ENCODE data around the gene PYGM.

PYGM gene

GRCh38 chr11:64800303-64801157 lies 40.8 kb upstream of the PYGM start:
- Histone ChIP-seq H3K36me3 (ENCODE audit: control insufficient read depth, insufficient read depth, low read length) (peaks cover 43% of the 10 kb centered on the region), H3K27ac (ENCODE audit: low read depth, low read length, severe bottlenecking) (no peak overlapping the region), H3K4me1 (ENCODE audit: control insufficient read depth, insufficient read depth, low read length, poor library complexity, severe bottlenecking) (peaks cover 12% of the 10 kb centered on the region), H3K4me3 (ENCODE audit: extremely low read depth, insufficient read depth, low read length, poor library complexity, severe bottlenecking) (no peak overlapping the region), H3K9me3 (ENCODE audit: control insufficient read depth, low read length) (no peaks in the 10 kb centered on the region)
- WGBS, 2 experiments (ENCODE audit: insufficient coverage in 2 of 2), result 93 to 96% methylated on average over 23 to 26 of the region's 26 CpGs

GRCh38 chr11:64799623-64800302 lies 40.0 kb upstream of the PYGM start:
- Histone ChIP-seq H3K4me3 (ENCODE audit: extremely low read depth, insufficient read depth, low read length, poor library complexity, severe bottlenecking) (no peak overlapping the region), H3K27ac (ENCODE audit: low read depth, low read length, severe bottlenecking) (no peak overlapping the region), H3K4me1 (ENCODE audit: control insufficient read depth, insufficient read depth, low read length, poor library complexity, severe bottlenecking) (peaks cover 12% of the 10 kb centered on the region), H3K36me3 (ENCODE audit: control insufficient read depth, insufficient read depth, low read length) (peaks cover 35% of the 10 kb centered on the region), H3K9me3 (ENCODE audit: control insufficient read depth, low read length) (no peaks in the 10 kb centered on the region)
- 94 to 97% methylated on average over 10 to 13 of the region's 14 CpGs for WGBS, 2 experiments (ENCODE audit: insufficient coverage in 2 of 2)

- Histone ChIP-seq H3K4me3 (ENCODE audit: extremely low read depth, insufficient read depth, low read length, poor library complexity, severe bottlenecking) (no peak overlapping the region), H3K27ac (ENCODE audit: low read depth, low read length, severe bottlenecking) (no peak overlapping the region), H3K4me1 (ENCODE audit: control insufficient read depth, insufficient read depth, low read length, poor library complexity, severe bottlenecking) (peaks cover 12% of the 10 kb centered on the region), H3K9me3 (ENCODE audit: control insufficient read depth, low read length) (no peaks in the 10 kb centered on the region), H3K36me3 (ENCODE audit: control insufficient read depth, insufficient read depth, low read length) (peaks cover 30% of the 10 kb centered on the region)
- 94 to 100% methylated on average over 6 to 7 of the region's 7 CpGs for WGBS, 2 experiments (ENCODE audit: insufficient coverage in 2 of 2)
Observed at GRCh38 chr11:64799256-64799622, 39.5 kb upstream of the PYGM start.

GRCh38 chr11:64796757-64797541 lies 37.2 kb upstream of the PYGM start:
- Histone ChIP-seq H3K9me3 (ENCODE audit: control insufficient read depth, low read length) (no peaks in the 10 kb centered on the region), H3K36me3 (ENCODE audit: control insufficient read depth, insufficient read depth, low read length) (peaks cover 26% of the 10 kb centered on the region), H3K4me3 (ENCODE audit: extremely low read depth, insufficient read depth, low read length, poor library complexity, severe bottlenecking) (no peak overlapping the region), H3K27ac (ENCODE audit: low read depth, low read length, severe bottlenecking) (no peak overlapping the region), H3K4me1 (ENCODE audit: control insufficient read depth, insufficient read depth, low read length, poor library complexity, severe bottlenecking) (peaks cover 3% of the 10 kb centered on the region)
- 89 to 93% methylated on average over 9 of the region's 19 CpGs for WGBS, 2 experiments (ENCODE audit: insufficient coverage in 2 of 2)

GRCh38 chr11:64796047-64796756 lies 36.4 kb upstream of the PYGM start:
- WGBS, 2 experiments (ENCODE audit: insufficient coverage in 2 of 2), result 96 to 100% methylated on average over 14 to 17 of the region's 19 CpGs

GRCh38 chr11:64794526-64794925 lies 34.8 kb upstream of the PYGM start:
- 91 to 95% methylated on average over 10 of the region's 10 CpGs for WGBS, 2 experiments (ENCODE audit: insufficient coverage in 2 of 2)

More at GRCh38 chr11:64796047-64796756, 36.4 kb upstream of the PYGM start:
- H3K27ac ChIP-seq (ENCODE audit: low read depth, low read length, severe bottlenecking), result no peak overlapping the region
- no peaks in the 10 kb centered on the region for H3K4me1 ChIP-seq (ENCODE audit: control insufficient read depth, insufficient read depth, low read length, poor library complexity, severe bottlenecking)
- H3K4me3 ChIP-seq (ENCODE audit: extremely low read depth, insufficient read depth, low read length, poor library complexity, severe bottlenecking), result no peak overlapping the region
- H3K9me3 ChIP-seq (ENCODE audit: control insufficient read depth, low read length), result no peaks in the 10 kb centered on the region
- peaks cover 28% of the 10 kb centered on the region for H3K36me3 ChIP-seq (ENCODE audit: control insufficient read depth, insufficient read depth, low read length)

GRCh38 chr11:64793271-64794160 lies 33.7 kb upstream of the PYGM start:
- Histone ChIP-seq H3K27ac (ENCODE audit: low read depth, low read length, severe bottlenecking) (no peak overlapping the region), H3K4me3 (ENCODE audit: extremely low read depth, insufficient read depth, low read length, poor library complexity, severe bottlenecking) (no peak overlapping the region), H3K9me3 (ENCODE audit: control insufficient read depth, low read length) (no peaks in the 10 kb centered on the region), H3K36me3 (ENCODE audit: control insufficient read depth, insufficient read depth, low read length) (peaks cover 19% of the 10 kb centered on the region), H3K4me1 (ENCODE audit: control insufficient read depth, insufficient read depth, low read length, poor library complexity, severe bottlenecking) (no peaks in the 10 kb centered on the region)
- 87 to 94% methylated on average over 6 to 9 of the region's 11 CpGs for WGBS, 2 experiments (ENCODE audit: insufficient coverage in 2 of 2)

More at GRCh38 chr11:64794526-64794925, 34.8 kb upstream of the PYGM start:
- H3K9me3 ChIP-seq (ENCODE audit: control insufficient read depth, low read length), result no peaks in the 10 kb centered on the region
- H3K4me3 ChIP-seq (ENCODE audit: extremely low read depth, insufficient read depth, low read length, poor library complexity, severe bottlenecking), result no peak overlapping the region
- no peak overlapping the region for H3K27ac ChIP-seq (ENCODE audit: low read depth, low read length, severe bottlenecking)
- peaks cover 22% of the 10 kb centered on the region for H3K36me3 ChIP-seq (ENCODE audit: control insufficient read depth, insufficient read depth, low read length)
- no peaks in the 10 kb centered on the region for H3K4me1 ChIP-seq (ENCODE audit: control insufficient read depth, insufficient read depth, low read length, poor library complexity, severe bottlenecking)

- Histone ChIP-seq H3K27ac (ENCODE audit: low read depth, low read length, severe bottlenecking) (no peak overlapping the region), H3K9me3 (ENCODE audit: control insufficient read depth, low read length) (no peaks in the 10 kb centered on the region), H3K36me3 (ENCODE audit: control insufficient read depth, insufficient read depth, low read length) (peaks cover 17% of the 10 kb centered on the region), H3K4me1 (ENCODE audit: control insufficient read depth, insufficient read depth, low read length, poor library complexity, severe bottlenecking) (peaks cover 2% of the 10 kb centered on the region), H3K4me3 (ENCODE audit: extremely low read depth, insufficient read depth, low read length, poor library complexity, severe bottlenecking) (no peak overlapping the region)
- WGBS, 2 experiments (ENCODE audit: insufficient coverage in 2 of 2), result 93 to 100% methylated on average over 2 of the region's 4 CpGs
Observed at GRCh38 chr11:64792482-64792881, 32.7 kb upstream of the PYGM start.

- Histone ChIP-seq H3K27ac (ENCODE audit: low read depth, low read length, severe bottlenecking) (no peak overlapping the region), H3K36me3 (ENCODE audit: control insufficient read depth, insufficient read depth, low read length) (peaks cover 11% of the 10 kb centered on the region), H3K9me3 (ENCODE audit: control insufficient read depth, low read length) (no peaks in the 10 kb centered on the region), H3K4me1 (ENCODE audit: control insufficient read depth, insufficient read depth, low read length, poor library complexity, severe bottlenecking) (peaks cover 2% of the 10 kb centered on the region), H3K4me3 (ENCODE audit: extremely low read depth, insufficient read depth, low read length, poor library complexity, severe bottlenecking) (no peak overlapping the region)
- 95 to 96% methylated on average over 11 to 13 of the region's 14 CpGs for WGBS, 2 experiments (ENCODE audit: insufficient coverage in 2 of 2)
Observed at GRCh38 chr11:64791781-64792291, 32.1 kb upstream of the PYGM start.

Measured in mesodermal cell (in vitro differentiated cells).